SU-DHL-6 (cell line): ENCODE measurements around the gene VDR.

Experiments used
- EZH2phosphoT487 ChIP-seq: fragments of 200-600 bp; sonication (generic), shearing (Covaris generic); conservative IDR thresholded peaks from 2 replicates; pipeline ENCODE4 v1.6.1; 2018; ENCODE audit warnings: mild to moderate bottlenecking, antibody characterized with exemption, low read length, moderate library complexity, mixed read lengths
- TF ChIP-seq, protein P1 (sequence below): fragments of 200-600 bp; sonication (generic); IDR thresholded peaks from one replicate; pipeline ENCODE4 v1.5.1; 2017; ENCODE audit warnings: antibody characterized with exemption, mild to moderate bottlenecking, low read length, moderate library complexity; ENCODE audit not compliant: insufficient read depth, poor library complexity, severe bottlenecking

DNA sequence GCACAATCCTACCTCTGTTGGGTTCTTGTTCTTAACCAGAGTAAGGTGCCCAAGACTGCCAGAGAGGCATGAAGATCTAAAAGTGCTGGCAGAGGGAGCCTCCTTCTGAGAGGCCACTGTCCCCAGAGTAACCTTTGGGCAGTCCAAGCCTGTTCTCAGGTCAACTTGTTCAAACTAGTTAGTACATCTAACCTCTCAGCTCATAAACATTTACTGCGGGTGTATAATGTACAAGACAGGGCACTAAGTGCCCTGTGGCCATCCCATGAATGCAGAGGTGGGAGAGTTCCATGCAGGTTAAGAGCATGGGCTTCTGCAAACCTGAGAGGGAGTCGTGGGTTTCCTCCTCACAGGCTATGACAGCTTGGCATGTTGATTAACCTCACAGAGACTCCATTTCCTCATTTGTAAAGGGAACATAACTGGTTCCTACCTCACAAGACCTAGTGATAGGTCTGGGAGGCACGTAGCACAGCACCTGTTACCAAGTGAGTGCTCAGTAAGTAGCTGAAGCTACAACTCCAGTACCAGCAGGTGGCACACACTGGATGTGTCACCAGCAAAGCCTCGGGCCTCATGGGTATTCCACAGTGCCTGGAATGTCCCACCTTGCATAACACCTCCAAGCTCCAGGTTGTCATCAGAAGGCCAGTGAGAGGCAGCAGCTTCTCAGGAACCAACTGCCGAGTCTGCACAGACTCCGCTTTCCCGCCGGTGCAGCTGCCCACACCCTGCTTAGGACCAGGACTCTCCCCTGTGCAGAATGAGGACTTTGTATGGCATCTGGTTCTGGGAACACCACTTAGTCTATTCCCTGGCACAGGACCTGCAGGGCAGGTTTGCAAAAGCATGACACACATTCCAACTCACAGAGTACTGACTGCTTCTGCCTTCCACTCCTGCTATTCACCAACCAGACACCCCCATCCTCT is 4.4 kb downstream of the VDR start:
- TF ChIP-seq, protein P1, sequence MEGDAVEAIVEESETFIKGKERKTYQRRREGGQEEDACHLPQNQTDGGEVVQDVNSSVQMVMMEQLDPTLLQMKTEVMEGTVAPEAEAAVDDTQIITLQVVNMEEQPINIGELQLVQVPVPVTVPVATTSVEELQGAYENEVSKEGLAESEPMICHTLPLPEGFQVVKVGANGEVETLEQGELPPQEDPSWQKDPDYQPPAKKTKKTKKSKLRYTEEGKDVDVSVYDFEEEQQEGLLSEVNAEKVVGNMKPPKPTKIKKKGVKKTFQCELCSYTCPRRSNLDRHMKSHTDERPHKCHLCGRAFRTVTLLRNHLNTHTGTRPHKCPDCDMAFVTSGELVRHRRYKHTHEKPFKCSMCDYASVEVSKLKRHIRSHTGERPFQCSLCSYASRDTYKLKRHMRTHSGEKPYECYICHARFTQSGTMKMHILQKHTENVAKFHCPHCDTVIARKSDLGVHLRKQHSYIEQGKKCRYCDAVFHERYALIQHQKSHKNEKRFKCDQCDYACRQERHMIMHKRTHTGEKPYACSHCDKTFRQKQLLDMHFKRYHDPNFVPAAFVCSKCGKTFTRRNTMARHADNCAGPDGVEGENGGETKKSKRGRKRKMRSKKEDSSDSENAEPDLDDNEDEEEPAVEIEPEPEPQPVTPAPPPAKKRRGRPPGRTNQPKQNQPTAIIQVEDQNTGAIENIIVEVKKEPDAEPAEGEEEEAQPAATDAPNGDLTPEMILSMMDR = no peak
- no peak for TF ChIP-seq EZH2phosphoT487
